ENCODE results near the gene PNPLA5.

PNPLA5 gene

GRCh38 chr22:43831561-43832392, 60.0 kb downstream of the PNPLA5 start:
- no peaks in the 10 kb centered on the region for H3K27me3 ChIP-seq (ENCODE audit: insufficient read depth, poor library complexity, severe bottlenecking)
- ATAC-seq (ENCODE audit: low read depth) (no peak), DNase-seq (ENCODE audit: low spot score) (no peak)
- H3K27ac ChIP-seq (ENCODE audit: poor library complexity, severe bottlenecking) = no peak overlapping the region
- no peak for TF ChIP-seq CTCF (IDR thresholded peaks at IDR 0.05; ENCODE audit: poor library complexity, severe bottlenecking)
- peaks cover 4% of the 10 kb centered on the region for H3K4me1 ChIP-seq (ENCODE audit: insufficient read depth, poor library complexity, severe bottlenecking)
- H3K4me3 ChIP-seq (ENCODE audit: severe bottlenecking) = no peak overlapping the region
- no peaks in the 10 kb centered on the region for H3K9me3 ChIP-seq (ENCODE audit: severe bottlenecking)
- H3K36me3 ChIP-seq (ENCODE audit: low read depth) = no peaks in the 10 kb centered on the region

- DNase-seq (ENCODE audit: low spot score) (no peak), ATAC-seq (ENCODE audit: low read depth) (no peak)
- Histone ChIP-seq H3K27me3 (ENCODE audit: insufficient read depth, poor library complexity, severe bottlenecking) (no peaks in the 10 kb centered on the region), H3K9me3 (ENCODE audit: severe bottlenecking) (no peaks in the 10 kb centered on the region), H3K36me3 (ENCODE audit: low read depth) (no peaks in the 10 kb centered on the region), H3K4me1 (ENCODE audit: insufficient read depth, poor library complexity, severe bottlenecking) (peaks cover 5% of the 10 kb centered on the region), H3K4me3 (ENCODE audit: severe bottlenecking) (no peak overlapping the region), H3K27ac (ENCODE audit: poor library complexity, severe bottlenecking) (no peak overlapping the region)
- no peak for TF ChIP-seq CTCF (IDR thresholded peaks at IDR 0.05; ENCODE audit: poor library complexity, severe bottlenecking)
These were observed 60.8 kb downstream of the PNPLA5 start for GRCh38 chr22:43830931-43831560.

- no peak overlapping the region for H3K27ac ChIP-seq (ENCODE audit: poor library complexity, severe bottlenecking)
- no peaks in the 10 kb centered on the region for H3K27me3 ChIP-seq (ENCODE audit: insufficient read depth, poor library complexity, severe bottlenecking)
- ATAC-seq (ENCODE audit: low read depth) (no peak), DNase-seq (ENCODE audit: low spot score) (no peak)
- H3K36me3 ChIP-seq (ENCODE audit: low read depth) = no peaks in the 10 kb centered on the region
- no peak for TF ChIP-seq CTCF (IDR thresholded peaks at IDR 0.05; ENCODE audit: poor library complexity, severe bottlenecking)
- H3K4me3 ChIP-seq (ENCODE audit: severe bottlenecking) = no peak overlapping the region
- H3K4me1 ChIP-seq (ENCODE audit: insufficient read depth, poor library complexity, severe bottlenecking) = peaks cover 5% of the 10 kb centered on the region
- no peaks in the 10 kb centered on the region for H3K9me3 ChIP-seq (ENCODE audit: severe bottlenecking)
These were observed 61.6 kb downstream of the PNPLA5 start for GRCh38 chr22:43829904-43830851.

Measured in RWPE2 (cell line).